Measurements from ENCODE around the gene EFS.

DNA sequence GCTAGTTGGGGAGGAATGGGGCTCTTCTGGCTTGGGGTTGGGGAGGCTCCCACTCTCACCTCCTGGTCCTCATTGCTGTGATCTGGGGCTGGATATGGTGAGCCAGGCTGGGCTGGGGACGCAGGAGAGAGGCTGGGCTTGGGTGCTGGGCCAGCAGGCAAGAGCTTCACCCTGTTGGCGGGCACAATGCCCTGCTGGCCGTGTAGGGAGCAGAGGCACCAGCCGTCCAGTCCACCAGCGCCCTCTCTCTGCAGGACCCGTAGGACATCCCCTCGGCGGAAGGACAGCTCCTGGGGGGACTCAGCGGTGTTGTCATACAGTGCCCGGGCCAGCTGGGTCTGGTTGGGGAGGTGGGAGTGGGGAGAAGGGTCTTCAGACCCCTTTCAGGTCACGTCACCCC, 4.5 kb downstream of the EFS start:
- TF ChIP-seq CTCF (conservative IDR thresholded peaks at IDR 0.05) = no peak
- no peak for TF ChIP-seq ZFX (IDR thresholded peaks at IDR 0.05)

All from C4-2B (cell line).